H1 (cell line): ENCODE data around the gene EN2. TPM values are rescaled to one million over a fixed set of nuclear protein-coding genes. Genes with fewer than 3 reads are reported as not detected.

Source experiments
- CTCF ChIA-PET: fragments of 300-600 bp; sonication (Branson Sonifier 250); formaldehyde crosslinking; loops from one replicate; lab custom pipeline; 2021; ENCODE audit not compliant: partially characterized antibody; lab: Charles Lee
- POLR2A ChIA-PET: fragments of 300-600 bp; sonication (Branson Sonifier 250); formaldehyde crosslinking; loops from one replicate; lab custom pipeline; 2021; ENCODE audit warnings: inconsistent platforms; ENCODE audit not compliant: partially characterized antibody; lab: Charles Lee
- DNase-seq, 2 experiments: peaks; one replicate each; pipeline versions ENCODE4 v3.0.0 to v3.0.0-alpha.2; 2010 to 2022; ENCODE audit warnings: low spot score in 2 of 2, low read depth in 1 of 2, mixed read lengths in 1 of 2
- FAIRE-seq: peaks from 2 replicates; lab custom pipeline; 2011; peaks lifted over from hg19 to GRCh38; lab: Jason Lieb, UNC
- H2AFZ ChIP-seq: 2 replicates; pipeline ENCODE4 v1.8.1; 2012; ENCODE audit warnings: low read length, inconsistent platforms
- H2AK5ac ChIP-seq: 2 replicates; pipeline ENCODE4 v1.6.1; 2013; ENCODE audit warnings: low read depth, low read length
- H2BK120ac ChIP-seq: replicated peaks from 2 replicates; pipeline ENCODE3; 2013; ENCODE audit warnings: low read depth, low read length, inconsistent platforms
- H2BK12ac ChIP-seq: 2 replicates; pipeline ENCODE4 v1.6.1; 2013; ENCODE audit warnings: low read depth, low read length
- H2BK15ac ChIP-seq: 2 replicates; pipeline ENCODE4 v1.6.1; 2013; ENCODE audit warnings: low read length
- H2BK20ac ChIP-seq: 2 replicates; pipeline ENCODE4 v1.6.1; 2013; ENCODE audit warnings: low read length
- H2BK5ac ChIP-seq: 2 replicates; pipeline ENCODE4 v1.6.1; 2013; ENCODE audit warnings: low read depth, low read length
- H3K14ac ChIP-seq: 2 replicates; pipeline ENCODE4 v1.6.1; 2013; ENCODE audit warnings: inconsistent platforms; ENCODE audit not compliant: insufficient read length
- H3K18ac ChIP-seq: 2 replicates; pipeline ENCODE4 v1.6.1; 2013; ENCODE audit warnings: low read length; ENCODE audit errors: extremely low read depth
- H3K23ac ChIP-seq: 2 replicates; pipeline ENCODE4 v1.6.1; 2013; ENCODE audit warnings: inconsistent platforms; ENCODE audit not compliant: insufficient read length
- H3K23me2 ChIP-seq: 2 replicates; pipeline ENCODE4 v1.6.1; 2013; ENCODE audit warnings: low read depth, low read length
- H3K27ac ChIP-seq: 2 replicates; pipeline ENCODE4 v1.6.1; 2011; ENCODE audit warnings: low read depth, low read length, inconsistent platforms
- H3K27me3 ChIP-seq, 4 experiments: replicated peaks in 1 of 4; 1 replicate in 1 of 4; 2 replicates in 3 of 4; pipeline versions ENCODE4 v1.6.1 to v1.8.1; 2011 to 2013; ENCODE audit warnings: low read length in 3 of 4, mild to moderate bottlenecking in 3 of 4, inconsistent platforms in 2 of 4, mixed read lengths in 2 of 4, moderate library complexity in 1 of 4; ENCODE audit not compliant: control insufficient read depth in 3 of 4, insufficient read depth in 3 of 4; ENCODE audit errors: extremely low read depth in 1 of 4
- H3K36me3 ChIP-seq, 4 experiments: 2 replicates each; pipeline versions ENCODE4 v1.6.1 to v1.8.1; 2011 to 2013; ENCODE audit warnings: mild to moderate bottlenecking in 4 of 4, low read length in 3 of 4, moderate library complexity in 2 of 4, control low read depth in 1 of 4, inconsistent platforms in 1 of 4; ENCODE audit not compliant: insufficient read depth in 4 of 4, control insufficient read depth in 2 of 4
- H3K4ac ChIP-seq: replicated peaks from 2 replicates; pipeline ENCODE3; 2013; ENCODE audit warnings: low read length, low read depth, mixed read lengths, inconsistent platforms; ENCODE audit not compliant: insufficient read length
- H3K4me1 ChIP-seq, 4 experiments: replicated peaks in 1 of 4; 1 replicate in 1 of 4; 2 replicates in 3 of 4; pipeline versions ENCODE4 v1.6.1 to v1.8.1; 2011 to 2013; ENCODE audit warnings: low read length in 3 of 4, inconsistent platforms in 2 of 4, mixed read lengths in 1 of 4; ENCODE audit not compliant: insufficient read depth in 4 of 4, control insufficient read depth in 3 of 4
- H3K4me2 ChIP-seq, 2 experiments: 2 replicates each; pipeline versions ENCODE4 v1.6.1 to v1.8.1; 2011 to 2013; ENCODE audit warnings: low read depth in 2 of 2, low read length in 2 of 2, control low read depth in 1 of 2, inconsistent platforms in 1 of 2, mild to moderate bottlenecking in 1 of 2; ENCODE audit not compliant: insufficient read depth in 1 of 2
- H3K4me3 ChIP-seq, 4 experiments: fragments of 200-600, 300-600 bp in 1 of 4; sonication (generic), shearing (Covaris generic), sonication (Bioruptor Twin) in 1 of 4; 2 replicates each; pipeline versions ENCODE4 v1.5.1 to v1.8.1; 2011 to 2016; ENCODE audit warnings: low read length in 4 of 4, low read depth in 3 of 4, control low read depth in 2 of 4, inconsistent platforms in 2 of 4, mild to moderate bottlenecking in 2 of 4, mixed read lengths in 1 of 4, moderate library complexity in 1 of 4; ENCODE audit not compliant: insufficient read depth in 2 of 4; ENCODE audit errors: extremely low read depth in 1 of 4
- H3K56ac ChIP-seq: replicated peaks from 2 replicates; pipeline ENCODE3; 2013; ENCODE audit warnings: low read depth, mild to moderate bottlenecking, mixed read lengths, low read length, inconsistent platforms; ENCODE audit not compliant: insufficient read length
- H3K79me1 ChIP-seq: 2 replicates; pipeline ENCODE4 v1.6.1; 2013; ENCODE audit warnings: low read depth, low read length, control low read depth
- H3K79me2 ChIP-seq, 2 experiments: 2 replicates each; pipeline versions ENCODE4 v1.6.1 to v1.8.1; 2012 to 2013; ENCODE audit warnings: low read length in 2 of 2, mild to moderate bottlenecking in 2 of 2, inconsistent platforms in 1 of 2; ENCODE audit not compliant: insufficient read depth in 2 of 2, control insufficient read depth in 1 of 2
- H3K9ac ChIP-seq, 4 experiments: replicated peaks in 1 of 4; 1 replicate in 1 of 4; 2 replicates in 3 of 4; pipeline versions ENCODE4 v1.6.1 to v1.8.1; 2011 to 2013; ENCODE audit warnings: low read depth in 3 of 4, low read length in 3 of 4, control low read depth in 2 of 4, mild to moderate bottlenecking in 2 of 4, moderate library complexity in 2 of 4, inconsistent platforms in 1 of 4; ENCODE audit errors: extremely low read depth in 1 of 4
- H3K9me3 ChIP-seq, 2 experiments: 2 replicates each; pipeline versions ENCODE4 v1.6.1 to v1.8.1; 2012 to 2013; ENCODE audit warnings: mild to moderate bottlenecking in 2 of 2, moderate library complexity in 2 of 2, control low read depth in 1 of 2, inconsistent platforms in 1 of 2, low read depth in 1 of 2, low read length in 1 of 2, mixed read lengths in 1 of 2; ENCODE audit not compliant: insufficient read depth in 2 of 2
- H4K20me1 ChIP-seq, 2 experiments: replicated peaks in 1 of 2; 2 replicates each; pipeline versions ENCODE3 to v1.8.1; 2011 to 2013; ENCODE audit warnings: inconsistent platforms in 2 of 2, low read length in 2 of 2, mild to moderate bottlenecking in 1 of 2; ENCODE audit not compliant: insufficient read depth in 2 of 2, control insufficient read depth in 1 of 2
- H4K5ac ChIP-seq: 2 replicates; pipeline ENCODE4 v1.6.1; 2013; ENCODE audit warnings: low read length, low read depth, mixed read lengths, inconsistent platforms; ENCODE audit not compliant: insufficient read length
- H4K8ac ChIP-seq: 2 replicates; pipeline ENCODE4 v1.8.0; 2013; ENCODE audit warnings: mild to moderate bottlenecking, moderate library complexity, low read length, inconsistent platforms; ENCODE audit not compliant: insufficient read depth; ENCODE audit errors: extremely low read depth
- H4K91ac ChIP-seq: replicated peaks from 2 replicates; pipeline ENCODE3; 2013; ENCODE audit warnings: low read length, mixed read lengths, inconsistent platforms; ENCODE audit not compliant: insufficient read length
- BRCA1 ChIP-seq: IDR thresholded peaks from 2 replicates; pipeline ENCODE4 v1.6.1; 2012; ENCODE audit warnings: low read depth, low read length, improper control_type of control experiment
- CBX8 ChIP-seq: fragments of 300-800, 300-1000 bp; sonication (generic); IDR thresholded peaks from 2 replicates; pipeline ENCODE4 v1.7.1; 2016; ENCODE audit warnings: low read depth, low read length, borderline replicate concordance
- JUN ChIP-seq: IDR thresholded peaks from 2 replicates; pipeline ENCODE4 v1.6.1; 2011; ENCODE audit warnings: low read depth, mild to moderate bottlenecking, improper control_type of control experiment, low read length
- RAD21 ChIP-seq, 2 experiments: IDR thresholded peaks in 1 of 2; conservative IDR thresholded peaks in 1 of 2; 2 replicates each; pipeline ENCODE4 v1.6.1; 2011; ENCODE audit warnings: low read depth in 2 of 2, low read length in 2 of 2, improper control_type of control experiment in 1 of 2, inconsistent platforms in 1 of 2, mild to moderate bottlenecking in 1 of 2, moderate library complexity in 1 of 2
- RNF2 ChIP-seq: fragments of 200-900, 300-1000 bp; sonication (generic); IDR thresholded peaks from 2 replicates; pipeline ENCODE4 v1.7.1; 2016; ENCODE audit warnings: borderline replicate concordance, low read depth, mild to moderate bottlenecking, antibody characterized with exemption, low read length; ENCODE audit not compliant: poor library complexity, severe bottlenecking; ENCODE audit errors: missing control alignments
- SP4 ChIP-seq: IDR thresholded peaks from 2 replicates; pipeline ENCODE4 v1.6.1; 2012; ENCODE audit warnings: low read length, inconsistent platforms
- SUZ12 ChIP-seq: fragments of 200-600 bp; sonication (generic); IDR thresholded peaks from 2 replicates; pipeline ENCODE4 v1.6.1; 2012; ENCODE audit warnings: mild to moderate bottlenecking, inconsistent platforms, low read length, moderate library complexity, mixed read lengths
- TAF1 ChIP-seq: IDR thresholded peaks from 2 replicates; pipeline ENCODE4 v1.6.1; 2011; ENCODE audit warnings: mild to moderate bottlenecking, low read depth, low read length
- TEAD4 ChIP-seq: IDR thresholded peaks from 2 replicates; pipeline ENCODE4 v1.6.1; 2012; ENCODE audit warnings: low read depth, low read length, inconsistent platforms, mixed read lengths
- WGBS, 2 experiments: shearing (Covaris generic) in 1 of 2; methylation state at CpG; one replicate each; pipeline versions ENCODE4 v1.1.6 to v1.1.7; 2013 to 2015; ENCODE audit warnings: low lambda C conversion rate in 2 of 2, mixed read lengths in 2 of 2, inconsistent platforms in 1 of 2, low coverage in 1 of 2, missing lambda C conversion rate in 1 of 2; ENCODE audit not compliant: insufficient replicate concordance in 2 of 2, insufficient coverage in 1 of 2, insufficient read length in 1 of 2; ENCODE audit errors: extremely low coverage in 1 of 2, missing lambda C conversion rate in 1 of 2; 5-methylcytosine and 5-hydroxymethylcytosine counted together
- long read RNA-seq, 2 experiments: library from RNA in 1 of 2; library from capped mRNA in 1 of 2; stranded (forward); transcript quantifications; one replicate each; pipeline ENCODE4 v2.0.0, GENCODE V29; 2021; ENCODE audit warnings: inconsistent platforms in 1 of 2
- polyA minus RNA-seq, 3 experiments: library from RNA; depleted of rRNA, polyadenylated mRNA; stranded (reverse); fragments of >200 nt; gene quantifications; 1 replicate in 2 of 3; 2 replicates in 1 of 3; pipeline ENCODE4 v1.2.3, GENCODE V29; 2011
- polyA plus RNA-seq, 7 experiments: library from polyadenylated mRNA; depleted of rRNA in 3 of 7; stranded (reverse) in 5 of 7; unstranded in 2 of 7; fragments of >200 nt in 5 of 7; fragments of 200-250 nt in 2 of 7; gene quantifications; 1 replicate in 5 of 7; 2 replicates in 1 of 7; 4 replicates in 1 of 7; pipeline versions ENCODE4 v1.2.1 to v1.2.3, GENCODE V29; 2011 to 2013; ENCODE audit warnings: missing spikeins in 2 of 7, mixed read lengths in 2 of 7
- total RNA-seq: library from RNA; stranded (reverse); fragmentation: NEBNext Ultra II Directional; extraction: Animal tissue kit (Norgen Biotek cat#: 25700); gene quantifications from 2 replicates; pipeline ENCODE4 v1.2.1, GENCODE V29; 2021

EN2 gene
- not detected in 2 replicates for total RNA-seq
- polyA plus RNA-seq (2011; rRNA removed) = 0.03 TPM in 1 of 2 replicates, not detected in the other
- polyA plus RNA-seq (2011; cell fraction: cytosol; rRNA removed) = not detected
- polyA plus RNA-seq (2011; cell fraction: nucleus; rRNA removed) = not detected
- polyA plus RNA-seq (2012, experiment 1 of 2) = 0.04 TPM in 1 of 4 replicates, not detected in the others
- polyA plus RNA-seq (2012, experiment 2 of 2) = not detected
- polyA plus RNA-seq (2013, experiment 1 of 2) = not detected
- polyA plus RNA-seq (2013, experiment 2 of 2) = not detected
- polyA minus RNA-seq (2011; rRNA and poly(A)+ RNA removed) = not detected in 2 replicates
- polyA minus RNA-seq (2011; cell fraction: cytosol; rRNA and poly(A)+ RNA removed) = not detected
- polyA minus RNA-seq (2011; cell fraction: nucleus; rRNA and poly(A)+ RNA removed) = not detected
- long read RNA-seq, experiment 1 = 0 reads
- long read RNA-seq, experiment 2 = 0 reads

DNA sequence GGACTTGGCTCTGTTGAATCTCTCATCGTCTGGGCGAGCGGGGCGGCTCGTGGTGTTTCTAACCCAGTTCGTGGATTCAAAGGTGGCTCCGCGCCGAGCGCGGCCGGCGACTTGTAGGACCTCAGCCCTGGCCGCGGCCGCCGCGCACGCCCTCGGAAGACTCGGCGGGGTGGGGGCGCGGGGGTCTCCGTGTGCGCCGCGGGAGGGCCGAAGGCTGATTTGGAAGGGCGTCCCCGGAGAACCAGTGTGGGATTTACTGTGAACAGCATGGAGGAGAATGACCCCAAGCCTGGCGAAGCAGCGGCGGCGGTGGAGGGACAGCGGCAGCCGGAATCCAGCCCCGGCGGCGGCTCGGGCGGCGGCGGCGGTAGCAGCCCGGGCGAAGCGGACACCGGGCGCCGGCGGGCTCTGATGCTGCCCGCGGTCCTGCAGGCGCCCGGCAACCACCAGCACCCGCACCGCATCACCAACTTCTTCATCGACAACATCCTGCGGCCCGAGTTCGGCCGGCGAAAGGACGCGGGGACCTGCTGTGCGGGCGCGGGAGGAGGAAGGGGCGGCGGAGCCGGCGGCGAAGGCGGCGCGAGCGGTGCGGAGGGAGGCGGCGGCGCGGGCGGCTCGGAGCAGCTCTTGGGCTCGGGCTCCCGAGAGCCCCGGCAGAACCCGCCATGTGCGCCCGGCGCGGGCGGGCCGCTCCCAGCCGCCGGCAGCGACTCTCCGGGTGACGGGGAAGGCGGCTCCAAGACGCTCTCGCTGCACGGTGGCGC, at the start of gene EN2:
TSS of gene EN2 (plus strand) at position 19 of the 767 bp plus-strand sequence. CDS start at position 268, 249 bp downstream.
- no peak within 1 kb of the TSS for H3K27ac ChIP-seq
- H3K27me3 ChIP-seq = peaks cover 98% of the 10 kb centered on the region in 4 experiments
- no peak within 1 kb of the TSS for H2AK5ac ChIP-seq
- no peaks in the 10 kb centered on the region; the same call in 1 of the 2 replicates for H3K23me2 ChIP-seq
- ChIA-PET CTCF (no interaction called here), POLR2A (interaction anchor here (1.3 kb wide), 1 partner anchor 8 kb away, joined by 7 read pairs; no protein-coding TSS in a partner anchor)
- no peaks in the 10 kb centered on the region for H3K79me2 ChIP-seq
- no peak within 1 kb of the TSS for H2BK20ac ChIP-seq
- DNase-seq = no peak
- peak within 1 kb of the TSS in 1 of 4 experiments; percentile 45; a peak in 2 of 8 replicates for H3K4me3 ChIP-seq
- no peak within 1 kb of the TSS for H3K23ac ChIP-seq
- no peak within 1 kb of the TSS for H2AFZ ChIP-seq
- H3K79me1 ChIP-seq = no peaks in the 10 kb centered on the region
- H3K9ac ChIP-seq = no peak within 1 kb of the TSS
- H4K8ac ChIP-seq = peak within 1 kb of the TSS; percentile 93; the same call in 1 of the 2 replicates
- peaks cover 0 to 16% (median 0%) of the 10 kb centered on the region in 4 experiments; a peak in 1 of 8 replicates for H3K36me3 ChIP-seq
- FAIRE-seq = no peak
- no peak within 1 kb of the TSS; the same call in 1 of the 2 replicates for H3K18ac ChIP-seq
- peaks cover 43 to 57% of the 10 kb centered on the region in 2 experiments for H4K20me1 ChIP-seq
- H2BK12ac ChIP-seq = no peak within 1 kb of the TSS
- H2BK5ac ChIP-seq = no peak within 1 kb of the TSS
- H2BK120ac ChIP-seq = no peak within 1 kb of the TSS
- WGBS, 2 experiments = 3% methylated on average over 77 of the region's 105 CpGs; no CpG with 5 or more reads in 1 of the 2 experiments
- H3K14ac ChIP-seq = no peak within 1 kb of the TSS
- H2BK15ac ChIP-seq = no peak within 1 kb of the TSS
- no peak within 1 kb of the TSS for H4K91ac ChIP-seq
- H3K4me1 ChIP-seq = peaks cover 0 to 16% (median 8%) of the 10 kb centered on the region in 4 experiments; a peak in 5 of 7 replicates
- H3K56ac ChIP-seq = no peak within 1 kb of the TSS
- H3K9me3 ChIP-seq = no peaks in the 10 kb centered on the region; a peak in 1 of 4 replicates
- no peak within 1 kb of the TSS for H4K5ac ChIP-seq
- peak within 1 kb of the TSS; percentile 28 to 47; a peak in 3 of 4 replicates for H3K4me2 ChIP-seq
- H3K4ac ChIP-seq = no peak within 1 kb of the TSS
- TF ChIP-seq CBX8 (no peak), TEAD4 (no peak), BRCA1 (no peak), SP4 (no peak), RAD21 (IDR thresholded peaks at IDR 0.05 in 1 of 2, conservative IDR thresholded peaks at IDR 0.05 in 1 of 2; ENCODE audit: low read depth in 2 of 2, low read length in 2 of 2) (no peak), JUN (no peak), RNF2 (peak; percentile 26), TAF1 (no peak), SUZ12 (peak; percentile 76; the same call in 1 of the 2 replicates)
